ENCODE measurements around the gene MACROD1.

Gene MACROD1

GRCh38 chr11:63961608-63962412, 204.1 kb downstream of the MACROD1 start:
- no peak overlapping the region for H3K9ac ChIP-seq
- no peak for TF ChIP-seq CTCF (IDR thresholded peaks at IDR 0.05)
- H2AFZ ChIP-seq, result no peak overlapping the region
- no peak overlapping the region for H3K4me2 ChIP-seq (ENCODE audit: low read length)
- no peaks in the 10 kb centered on the region for H3K9me3 ChIP-seq (ENCODE audit: control insufficient read depth, low read length)
- H3K36me3 ChIP-seq (ENCODE audit: control insufficient read depth, insufficient read depth, low read length), result no peaks in the 10 kb centered on the region
- H3K27ac ChIP-seq, result no peak overlapping the region
- H3K27me3 ChIP-seq (ENCODE audit: control insufficient read depth, insufficient read depth, low read length), result no peaks in the 10 kb centered on the region
- no peaks in the 10 kb centered on the region for H3K4me1 ChIP-seq
- H3K4me3 ChIP-seq (ENCODE audit: low read depth, low read length), result no peak overlapping the region
- H3K79me2 ChIP-seq, result no peaks in the 10 kb centered on the region

GRCh38 chr11:63958008-63958407, 207.9 kb downstream of the MACROD1 start:
- Histone ChIP-seq H3K4me2 (ENCODE audit: low read length) (no peak overlapping the region), H2AFZ (no peak overlapping the region), H3K27me3 (ENCODE audit: control insufficient read depth, insufficient read depth, low read length) (no peaks in the 10 kb centered on the region), H3K9ac (no peak overlapping the region), H3K27ac (no peak overlapping the region), H3K79me2 (no peaks in the 10 kb centered on the region), H3K36me3 (ENCODE audit: control insufficient read depth, insufficient read depth, low read length) (no peaks in the 10 kb centered on the region), H3K4me1 (no peaks in the 10 kb centered on the region), H3K4me3 (ENCODE audit: low read depth, low read length) (no peak overlapping the region), H3K9me3 (ENCODE audit: control insufficient read depth, low read length) (no peaks in the 10 kb centered on the region)
- TF ChIP-seq CTCF (IDR thresholded peaks at IDR 0.05), result no peak

GRCh38 chr11:63952570-63952969, 213.3 kb downstream of the MACROD1 start:
- Histone ChIP-seq H3K4me3 (ENCODE audit: low read depth, low read length) (no peak overlapping the region), H3K9me3 (ENCODE audit: control insufficient read depth, low read length) (no peaks in the 10 kb centered on the region), H3K9ac (no peak overlapping the region), H3K4me2 (ENCODE audit: low read length) (no peak overlapping the region), H3K27me3 (ENCODE audit: control insufficient read depth, insufficient read depth, low read length) (no peaks in the 10 kb centered on the region), H3K27ac (no peak overlapping the region), H3K4me1 (no peaks in the 10 kb centered on the region), H3K36me3 (ENCODE audit: control insufficient read depth, insufficient read depth, low read length) (no peaks in the 10 kb centered on the region), H2AFZ (no peak overlapping the region), H3K79me2 (no peaks in the 10 kb centered on the region)
- TF ChIP-seq CTCF (IDR thresholded peaks at IDR 0.05), result no peak

GRCh38 chr11:63951779-63952536, 214.0 kb downstream of the MACROD1 start:
- Histone ChIP-seq H3K36me3 (ENCODE audit: control insufficient read depth, insufficient read depth, low read length) (no peaks in the 10 kb centered on the region), H3K4me2 (ENCODE audit: low read length) (no peak overlapping the region), H3K4me1 (no peaks in the 10 kb centered on the region), H2AFZ (no peak overlapping the region), H3K4me3 (ENCODE audit: low read depth, low read length) (no peak overlapping the region), H3K9me3 (ENCODE audit: control insufficient read depth, low read length) (no peaks in the 10 kb centered on the region), H3K79me2 (no peaks in the 10 kb centered on the region), H3K27ac (no peak overlapping the region), H3K27me3 (ENCODE audit: control insufficient read depth, insufficient read depth, low read length) (no peaks in the 10 kb centered on the region), H3K9ac (no peak overlapping the region)
- TF ChIP-seq CTCF (IDR thresholded peaks at IDR 0.05), result no peak
